ENCODE results near the gene ABCC1.

ABCC1 gene

DNA sequence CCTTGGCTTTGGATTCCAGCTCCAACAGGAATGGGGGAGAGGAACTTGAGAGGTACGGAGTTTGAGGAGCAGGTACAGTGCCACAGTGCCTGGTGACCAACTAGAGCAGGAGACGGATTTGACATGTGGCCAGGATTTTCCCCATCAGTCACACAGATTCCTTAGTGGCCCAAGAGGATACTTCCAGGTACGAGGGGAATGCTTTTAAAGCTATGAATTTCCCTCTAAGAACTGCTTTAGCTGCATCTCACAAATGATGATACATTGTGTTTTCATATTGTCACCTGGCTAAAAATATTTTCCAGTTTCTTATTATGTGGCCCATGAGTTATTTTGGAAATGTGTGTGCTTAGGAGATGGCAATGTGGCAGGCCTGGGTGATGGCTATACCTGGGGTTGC lies 175.6 kb downstream of the ABCC1 start:
- peaks cover 0 to 15% (median 8%) of the 10 kb centered on the region in 5 experiments for H3K9me3 ChIP-seq (ENCODE audit: control extremely low read depth in 1 of 5, control insufficient read depth in 4 of 5, insufficient read depth in 2 of 5, low read depth in 1 of 5, low read length in 4 of 5)
- H3K27ac ChIP-seq (ENCODE audit: insufficient read depth in 1 of 2, low read depth in 1 of 2, low read length in 2 of 2, poor library complexity in 1 of 2, severe bottlenecking in 2 of 2) = peak overlapping the region in 1 of 2 experiments; percentile 43
- ChIA-PET CTCF (interaction anchor here (0.7 to 3.9 kb wide), 8 partner anchors 17 to 127 kb away, joined by 3 to 19 read pairs (median 4); no protein-coding TSS in a partner anchor), POLR2A (no interaction called here)
- WGBS (ENCODE audit: insufficient coverage) = 95% methylated on average over 3 of the region's 3 CpGs
- peaks cover 3 to 42% (median 27%) of the 10 kb centered on the region in 4 experiments for H3K4me1 ChIP-seq (ENCODE audit: control extremely low read depth in 1 of 4, control insufficient read depth in 4 of 4, insufficient read depth in 4 of 4, low read length in 3 of 4)
- H3K4me3 ChIP-seq (ENCODE audit: control insufficient read depth in 1 of 7, extremely low read depth in 1 of 7, insufficient read depth in 4 of 7, low read depth in 2 of 7, low read length in 6 of 7) = no peak overlapping the region
- peaks cover 10 to 77% (median 52%) of the 10 kb centered on the region in 4 experiments for H3K36me3 ChIP-seq (ENCODE audit: control insufficient read depth in 4 of 4, insufficient read depth in 4 of 4, low read length in 3 of 4)
- no peak for DNase-seq
- no peaks in the 10 kb centered on the region for H3K27me3 ChIP-seq (replicated peaks in 2 of 5; ENCODE audit: control insufficient read depth in 4 of 5, insufficient read depth in 5 of 5, low read length in 4 of 5)

DNA sequence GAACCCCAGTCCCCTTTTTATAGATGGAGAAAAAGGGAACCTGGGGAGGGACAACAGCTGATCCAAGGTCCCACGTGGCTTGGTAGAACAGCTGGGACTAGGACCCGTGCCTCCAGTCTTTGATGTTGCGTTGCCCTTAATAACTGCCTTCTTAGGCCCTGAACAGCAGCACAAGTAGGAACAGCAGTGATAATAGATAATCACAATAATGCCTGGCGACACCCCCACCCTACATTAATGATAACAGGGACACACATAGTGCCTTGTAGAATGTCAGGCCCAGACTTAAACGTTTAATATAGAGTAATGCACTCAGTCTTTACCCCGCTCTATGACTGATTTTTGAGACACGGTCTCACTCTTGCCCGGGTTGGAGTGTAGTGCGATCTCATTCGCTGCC lies 177.5 kb downstream of the ABCC1 start:
- Histone ChIP-seq H3K36me3 (ENCODE audit: control insufficient read depth in 4 of 4, insufficient read depth in 4 of 4, low read length in 3 of 4) (peaks cover 12 to 86% (median 56%) of the 10 kb centered on the region in 4 experiments), H3K27me3 (replicated peaks in 2 of 5; ENCODE audit: control insufficient read depth in 4 of 5, insufficient read depth in 5 of 5, low read length in 4 of 5) (no peaks in the 10 kb centered on the region), H3K4me1 (ENCODE audit: control extremely low read depth in 1 of 4, control insufficient read depth in 4 of 4, insufficient read depth in 4 of 4, low read length in 3 of 4) (peaks cover 0 to 25% (median 10%) of the 10 kb centered on the region in 4 experiments), H3K4me3 (ENCODE audit: control insufficient read depth in 1 of 7, extremely low read depth in 1 of 7, insufficient read depth in 4 of 7, low read depth in 2 of 7, low read length in 6 of 7) (no peak overlapping the region), H3K9me3 (ENCODE audit: control extremely low read depth in 1 of 5, control insufficient read depth in 4 of 5, insufficient read depth in 2 of 5, low read depth in 1 of 5, low read length in 4 of 5) (peaks cover 0 to 15% (median 8%) of the 10 kb centered on the region in 5 experiments), H3K27ac (ENCODE audit: insufficient read depth in 1 of 2, low read depth in 1 of 2, low read length in 2 of 2, poor library complexity in 1 of 2, severe bottlenecking in 2 of 2) (peak overlapping the region; percentile 38 to 71)
- CTCF ChIA-PET = interaction anchor here (0.7 to 5.9 kb wide), 14 partner anchors 9 to 361 kb away, joined by 3 to 24 read pairs (median 4); no protein-coding TSS in a partner anchor
- no peak for DNase-seq
- 70% methylated on average over 10 of the region's 10 CpGs for WGBS (ENCODE audit: insufficient coverage)
- POLR2A ChIA-PET = interaction anchor here (0.6 to 2.0 kb wide), 3 partner anchors 30 to 65 kb away, joined by 3 to 8 read pairs (median 7); no protein-coding TSS in a partner anchor

DNA sequence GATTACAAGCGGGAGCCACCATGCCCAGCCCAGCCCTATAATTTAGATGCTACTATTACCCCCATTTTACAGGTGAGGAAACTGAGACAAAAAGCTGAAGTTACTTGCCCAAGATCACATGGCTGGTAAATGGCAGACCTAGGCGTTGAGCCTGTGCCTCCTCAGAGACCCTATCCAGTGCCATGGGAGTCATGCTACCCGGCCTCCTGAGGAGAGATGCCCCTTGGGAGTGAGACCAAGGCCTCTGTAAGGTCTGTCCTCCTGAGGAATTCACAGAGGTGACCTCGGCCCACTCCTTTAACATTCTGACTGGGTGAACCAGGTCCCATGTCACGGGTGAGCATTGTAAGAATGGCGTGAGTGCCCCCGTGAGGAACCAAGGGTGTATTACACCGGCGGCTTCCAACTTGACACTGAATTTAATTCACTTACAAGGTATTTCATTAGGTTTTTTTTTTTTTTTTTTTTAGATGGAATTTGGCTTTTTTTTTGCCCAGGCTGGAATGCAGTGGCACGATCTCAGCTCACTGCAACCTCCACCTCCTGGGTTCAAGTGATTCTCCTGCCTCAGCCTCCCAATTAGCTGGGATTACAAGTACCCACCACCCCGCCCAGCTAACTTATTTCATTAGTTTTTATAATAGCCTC lies 178.2 kb downstream of the ABCC1 start:
- DNase-seq = peak; percentile 85 to 93 (median 91)

DNA sequence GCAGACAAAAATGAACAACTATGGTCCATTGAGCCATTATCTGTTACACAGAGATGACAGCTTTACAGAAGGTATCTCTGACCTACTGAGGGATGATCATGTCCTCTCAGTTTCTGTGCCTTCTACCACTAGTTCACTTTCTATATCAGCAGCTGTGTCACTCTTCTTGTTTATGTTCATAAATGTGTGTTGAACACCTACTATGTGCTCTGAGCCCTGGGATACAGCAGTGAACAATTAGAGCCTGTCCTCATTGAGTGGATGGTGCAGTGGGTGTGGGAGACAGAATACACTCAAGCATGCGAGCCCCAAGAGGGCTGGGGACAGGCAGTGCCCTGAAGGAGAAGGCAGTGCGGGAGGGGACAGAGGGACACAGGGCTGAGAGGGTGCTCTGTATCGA lies 181.8 kb downstream of the ABCC1 start:
- ChIA-PET CTCF (interaction anchor here (0.9 to 5.9 kb wide), 6 partner anchors 11 to 374 kb away, joined by 3 to 24 read pairs (median 4); no protein-coding TSS in a partner anchor), POLR2A (no interaction called here)
- Histone ChIP-seq H3K4me1 (ENCODE audit: control extremely low read depth in 1 of 4, control insufficient read depth in 4 of 4, insufficient read depth in 4 of 4, low read length in 3 of 4) (peaks cover 0 to 15% (median 9%) of the 10 kb centered on the region in 4 experiments), H3K27ac (ENCODE audit: insufficient read depth in 1 of 2, low read depth in 1 of 2, low read length in 2 of 2, poor library complexity in 1 of 2, severe bottlenecking in 2 of 2) (peak overlapping the region in 1 of 2 experiments; percentile 10), H3K36me3 (ENCODE audit: control insufficient read depth in 4 of 4, insufficient read depth in 4 of 4, low read length in 3 of 4) (peaks cover 2 to 83% (median 59%) of the 10 kb centered on the region in 4 experiments), H3K9me3 (ENCODE audit: control extremely low read depth in 1 of 5, control insufficient read depth in 4 of 5, insufficient read depth in 2 of 5, low read depth in 1 of 5, low read length in 4 of 5) (no peaks in the 10 kb centered on the region), H3K27me3 (replicated peaks in 2 of 5; ENCODE audit: control insufficient read depth in 4 of 5, insufficient read depth in 5 of 5, low read length in 4 of 5) (no peaks in the 10 kb centered on the region), H3K4me3 (ENCODE audit: control insufficient read depth in 1 of 7, extremely low read depth in 1 of 7, insufficient read depth in 4 of 7, low read depth in 2 of 7, low read length in 6 of 7) (no peak overlapping the region)
- WGBS (ENCODE audit: insufficient coverage) = 91% methylated on average over 3 of the region's 3 CpGs
- no peak for DNase-seq

More for the DNA sequence above, 178.2 kb downstream of the ABCC1 start:
- Histone ChIP-seq H3K4me3 (ENCODE audit: control insufficient read depth in 1 of 7, extremely low read depth in 1 of 7, insufficient read depth in 4 of 7, low read depth in 2 of 7, low read length in 6 of 7) (no peak overlapping the region), H3K9me3 (ENCODE audit: control extremely low read depth in 1 of 5, control insufficient read depth in 4 of 5, insufficient read depth in 2 of 5, low read depth in 1 of 5, low read length in 4 of 5) (peaks cover 0 to 15% (median 8%) of the 10 kb centered on the region in 5 experiments), H3K27ac (ENCODE audit: insufficient read depth in 1 of 2, low read depth in 1 of 2, low read length in 2 of 2, poor library complexity in 1 of 2, severe bottlenecking in 2 of 2) (peak overlapping the region; percentile 38 to 71), H3K27me3 (replicated peaks in 2 of 5; ENCODE audit: control insufficient read depth in 4 of 5, insufficient read depth in 5 of 5, low read length in 4 of 5) (no peaks in the 10 kb centered on the region), H3K36me3 (ENCODE audit: control insufficient read depth in 4 of 4, insufficient read depth in 4 of 4, low read length in 3 of 4) (peaks cover 12 to 83% (median 53%) of the 10 kb centered on the region in 4 experiments), H3K4me1 (ENCODE audit: control extremely low read depth in 1 of 4, control insufficient read depth in 4 of 4, insufficient read depth in 4 of 4, low read length in 3 of 4) (peaks cover 0 to 20% (median 9%) of the 10 kb centered on the region in 4 experiments)
- ChIA-PET CTCF (interaction anchor here (0.6 to 5.9 kb wide), 21 partner anchors 9 to 362 kb away, joined by 3 to 24 read pairs (median 4); no protein-coding TSS in a partner anchor), POLR2A (interaction anchor here (0.6 to 2.0 kb wide), 5 partner anchors 31 to 253 kb away, joined by 3 to 8 read pairs (median 4); no protein-coding TSS in a partner anchor)
- WGBS (ENCODE audit: insufficient coverage) = 43% methylated on average over 5 of the region's 11 CpGs

DNA sequence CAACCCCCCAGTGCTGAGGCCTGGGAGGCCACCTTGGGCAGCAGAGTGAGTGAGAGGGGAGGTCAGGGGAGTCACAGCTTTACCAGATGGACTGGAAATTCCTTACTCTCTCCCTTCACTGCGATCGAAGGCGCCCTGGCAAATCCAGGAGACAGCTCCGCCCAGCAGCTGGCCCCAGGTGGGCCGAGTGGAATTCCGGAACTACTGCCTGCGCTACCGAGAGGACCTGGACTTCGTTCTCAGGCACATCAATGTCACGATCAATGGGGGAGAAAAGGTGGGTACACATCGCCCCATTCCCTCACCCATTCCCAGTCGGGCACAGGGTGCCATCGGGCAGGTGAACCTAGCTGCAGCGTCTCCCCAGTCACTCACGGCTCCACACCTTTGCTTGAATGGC lies 182.2 kb downstream of the ABCC1 start:
- Histone ChIP-seq H3K27me3 (replicated peaks in 2 of 5; ENCODE audit: control insufficient read depth in 4 of 5, insufficient read depth in 5 of 5, low read length in 4 of 5) (no peaks in the 10 kb centered on the region), H3K27ac (ENCODE audit: insufficient read depth in 1 of 2, low read depth in 1 of 2, low read length in 2 of 2, poor library complexity in 1 of 2, severe bottlenecking in 2 of 2) (peak overlapping the region in 1 of 2 experiments; percentile 10), H3K4me3 (ENCODE audit: control insufficient read depth in 1 of 7, extremely low read depth in 1 of 7, insufficient read depth in 4 of 7, low read depth in 2 of 7, low read length in 6 of 7) (no peak overlapping the region), H3K4me1 (ENCODE audit: control extremely low read depth in 1 of 4, control insufficient read depth in 4 of 4, insufficient read depth in 4 of 4, low read length in 3 of 4) (peaks cover 0 to 12% (median 8%) of the 10 kb centered on the region in 4 experiments), H3K36me3 (ENCODE audit: control insufficient read depth in 4 of 4, insufficient read depth in 4 of 4, low read length in 3 of 4) (peaks cover 4 to 85% (median 64%) of the 10 kb centered on the region in 4 experiments), H3K9me3 (ENCODE audit: control extremely low read depth in 1 of 5, control insufficient read depth in 4 of 5, insufficient read depth in 2 of 5, low read depth in 1 of 5, low read length in 4 of 5) (no peaks in the 10 kb centered on the region)
- WGBS (ENCODE audit: insufficient coverage) = 98% methylated on average over 15 of the region's 15 CpGs
- CTCF ChIA-PET = interaction anchor here (0.7 to 5.9 kb wide), 5 partner anchors 11 to 374 kb away, joined by 3 to 24 read pairs (median 3); no protein-coding TSS in a partner anchor
- no peak for DNase-seq
- POLR2A ChIA-PET = no interaction called here

DNA sequence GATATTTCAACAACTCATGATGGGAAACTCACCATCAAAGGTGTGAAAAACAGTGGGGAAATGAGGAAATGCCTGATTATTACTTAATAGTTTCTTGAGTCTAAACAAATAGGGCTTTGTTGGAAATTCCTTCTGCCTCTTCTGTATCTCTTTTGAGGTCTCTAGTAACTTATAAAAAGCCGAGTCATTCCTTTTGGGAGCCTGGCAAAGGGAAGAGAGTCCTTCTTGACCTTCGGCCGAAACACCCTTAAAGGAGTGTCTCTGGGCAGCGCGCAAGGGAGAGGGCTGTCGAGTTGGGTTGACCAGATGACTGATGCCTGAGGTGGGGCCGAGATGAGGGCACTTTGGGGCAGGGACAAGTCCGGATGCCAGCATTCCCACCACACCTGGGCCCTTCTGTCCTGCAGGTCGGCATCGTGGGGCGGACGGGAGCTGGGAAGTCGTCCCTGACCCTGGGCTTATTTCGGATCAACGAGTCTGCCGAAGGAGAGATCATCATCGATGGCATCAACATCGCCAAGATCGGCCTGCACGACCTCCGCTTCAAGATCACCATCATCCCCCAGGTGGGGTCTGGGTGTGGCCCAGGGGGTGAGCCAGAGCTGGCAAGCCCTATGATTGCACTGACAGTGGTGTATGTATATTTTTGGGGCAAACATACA lies 184.7 kb downstream of the ABCC1 start:
- no peaks in the 10 kb centered on the region for H3K4me1 ChIP-seq (ENCODE audit: control extremely low read depth in 1 of 4, control insufficient read depth in 4 of 4, insufficient read depth in 4 of 4, low read length in 3 of 4)
- ChIA-PET CTCF (interaction anchor here (0.7 to 2.2 kb wide), 5 partner anchors 9 to 377 kb away, joined by 3 to 11 read pairs (median 3); no protein-coding TSS in a partner anchor), POLR2A (interaction anchor here (0.7 kb wide), 1 partner anchor 13 kb away, joined by 8 read pairs; no protein-coding TSS in a partner anchor)
- no peaks in the 10 kb centered on the region for H3K27me3 ChIP-seq (replicated peaks in 2 of 5; ENCODE audit: control insufficient read depth in 4 of 5, insufficient read depth in 5 of 5, low read length in 4 of 5)
- DNase-seq = no peak
- H3K36me3 ChIP-seq (ENCODE audit: control insufficient read depth in 4 of 4, insufficient read depth in 4 of 4, low read length in 3 of 4) = peaks cover 10 to 91% (median 71%) of the 10 kb centered on the region in 4 experiments
- 94% methylated on average over 20 of the region's 21 CpGs for WGBS (ENCODE audit: insufficient coverage)
- no peaks in the 10 kb centered on the region for H3K9me3 ChIP-seq (ENCODE audit: control extremely low read depth in 1 of 5, control insufficient read depth in 4 of 5, insufficient read depth in 2 of 5, low read depth in 1 of 5, low read length in 4 of 5)
- peak overlapping the region in 1 of 2 experiments; percentile 54 for H3K27ac ChIP-seq (ENCODE audit: insufficient read depth in 1 of 2, low read depth in 1 of 2, low read length in 2 of 2, poor library complexity in 1 of 2, severe bottlenecking in 2 of 2)
- H3K4me3 ChIP-seq (ENCODE audit: control insufficient read depth in 1 of 7, extremely low read depth in 1 of 7, insufficient read depth in 4 of 7, low read depth in 2 of 7, low read length in 6 of 7) = no peak overlapping the region

Measured in common myeloid progenitor, CD34-positive (primary cell).